ENCODE measurements around the gene ZDHHC14.

GRCh38 chr6:157432231-157432891 lies 51.4 kb downstream of the ZDHHC14 start:
- TF ChIP-seq CTCF (IDR thresholded peaks at IDR 0.05; ENCODE audit: insufficient read depth, low read length, poor library complexity, severe bottlenecking) (no peak), EZH2phosphoT487 (conservative IDR thresholded peaks at IDR 0.05; ENCODE audit: low read length) (no peak)
